ENCODE measurements around the gene NUDT10. TPM values are rescaled to one million over a fixed set of nuclear protein-coding genes. Genes with fewer than 3 reads are reported as not detected.
"Not testable (repeated sequence)": the region's sequence is repeated elsewhere in the genome, so short reads cannot be mapped to it uniquely, and the experiment has no call there.

Gene NUDT10
- total RNA-seq = 1 to 10 TPM; 1.9 to 2.1 TPM
- long read RNA-seq, donor 1, partial matches to known transcripts = 0 of 2 reads
- long read RNA-seq, donor 1, other reads (novel, unspliced or antisense) = 0 of 2 reads
- long read RNA-seq, donor 2, transcript NUDT10-201 (2 exons, 1,917 nt) = major isoform, 7 of 7 reads
- long read RNA-seq, donor 2, partial matches to known transcripts = 0 of 7 reads
- long read RNA-seq, donor 2, other reads (novel, unspliced or antisense) = 0 of 7 reads

- intact Hi-C loops (cut with DNase I) = no loop called here
- DNase-seq (ENCODE audit: low spot score) = peak; percentile 82
Measured at GRCh38 chrX:51332188-51332942, at the start of gene NUDT10. Gene NUDT10, plus strand, starts transcription at chrX:51332822. Its CDS starts 144 bp downstream, at chrX:51332966.

- intact Hi-C loops (cut with DNase I) = no loop called here
- no peak for DNase-seq (ENCODE audit: low spot score)
Measured at GRCh38 chrX:51292421-51292820, 40.2 kb upstream of the NUDT10 start.

DNA sequence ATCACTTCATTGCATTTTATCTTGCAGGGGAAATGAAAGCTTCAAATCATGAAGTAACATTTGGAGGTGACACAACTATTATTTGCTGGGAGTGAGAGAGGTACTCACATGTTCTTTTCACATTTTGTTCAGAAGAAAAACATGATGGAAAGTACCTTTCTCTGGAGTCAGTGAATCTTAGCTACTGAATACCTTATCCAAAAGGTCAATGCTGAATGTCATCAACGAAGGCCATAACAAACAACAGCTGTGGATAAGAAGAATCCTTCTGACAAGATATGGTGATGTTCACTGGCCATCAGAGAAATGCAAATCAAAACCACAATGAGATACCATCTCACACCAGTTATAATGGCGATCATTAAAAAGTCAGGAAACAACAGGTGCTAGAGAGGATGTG is 36.5 kb upstream of the NUDT10 start:
- no peak for DNase-seq (ENCODE audit: low spot score)
- intact Hi-C loops (cut with DNase I) = no loop called here

DNA sequence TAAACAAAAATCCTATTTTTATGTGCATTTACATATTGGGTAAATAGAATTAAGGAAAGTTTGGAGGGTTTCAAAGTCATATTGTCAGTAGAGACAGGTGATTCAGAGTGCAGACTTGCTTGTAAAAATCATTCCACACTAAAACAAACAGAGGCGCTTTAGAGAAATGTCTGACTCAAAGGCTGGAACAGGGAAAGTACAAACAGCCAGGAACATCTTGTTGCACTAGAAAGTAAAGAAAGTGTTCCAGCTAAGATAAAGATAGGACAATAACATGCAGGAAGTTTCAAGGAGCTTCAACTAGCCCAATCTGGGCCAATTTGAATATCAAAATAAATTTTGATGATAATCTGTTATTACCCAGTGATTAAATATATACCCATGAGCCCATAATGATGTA is 16.4 kb upstream of the NUDT10 start:
- no peak for DNase-seq (ENCODE audit: low spot score)
- intact Hi-C loops (cut with DNase I) = no loop called here

GRCh38 chrX:51332943-51333785 is 542 bp downstream of the NUDT10 start:
- intact Hi-C loops (cut with DNase I); DNase-seq (ENCODE audit: low spot score): not testable (repeated sequence)

DNA sequence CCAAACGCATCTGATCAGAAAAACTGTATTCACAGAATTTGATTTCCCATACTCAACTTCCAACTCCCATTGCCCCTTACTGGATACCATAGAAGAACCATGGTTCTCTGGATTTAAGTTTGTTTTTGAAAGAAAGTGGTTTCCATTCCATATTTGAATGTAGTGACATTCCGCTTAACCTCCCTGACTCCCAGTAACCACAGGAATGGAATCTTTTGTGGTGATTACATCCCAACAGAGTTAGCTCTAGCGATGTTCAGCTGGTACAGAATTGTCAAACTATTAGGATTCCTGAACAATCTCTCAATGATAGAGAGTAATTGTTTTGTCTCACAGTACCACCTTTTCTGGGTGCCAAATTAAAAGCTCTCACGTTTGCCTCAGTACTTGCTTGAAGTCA is 1.7 kb downstream of the NUDT10 start:
- intact Hi-C loops (cut with DNase I) = no loop called here
- no peak for DNase-seq (ENCODE audit: low spot score)

GRCh38 chrX:51336584-51336983 is 4.0 kb downstream of the NUDT10 start:
- DNase-seq (ENCODE audit: low spot score) = no peak

DNA sequence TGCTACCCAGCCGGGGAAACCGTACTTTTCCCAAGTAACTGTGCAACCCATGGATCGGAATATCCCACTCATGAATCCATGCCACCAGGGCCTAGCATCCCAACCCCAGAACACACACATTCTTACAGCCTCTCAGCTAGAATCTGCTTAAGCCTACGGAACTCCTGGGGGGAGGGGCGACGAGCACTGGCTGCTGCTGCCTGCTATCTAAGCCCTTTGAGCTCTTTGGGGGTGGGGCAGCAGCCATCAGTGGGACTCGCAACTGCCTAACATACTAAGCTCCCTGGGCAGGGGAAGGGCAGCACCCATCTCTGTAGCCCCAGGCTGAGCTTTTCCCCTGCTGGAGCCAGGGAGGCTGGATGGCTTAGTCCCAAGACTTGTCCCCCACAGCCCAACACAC is 28.6 kb downstream of the NUDT10 start:
- intact Hi-C loops (cut with DNase I) = no loop called here
- no peak for DNase-seq (ENCODE audit: low spot score)

More at GRCh38 chrX:51336584-51336983, 4.0 kb downstream of the NUDT10 start:
- intact Hi-C loops (cut with DNase I) = no loop called here

DNA sequence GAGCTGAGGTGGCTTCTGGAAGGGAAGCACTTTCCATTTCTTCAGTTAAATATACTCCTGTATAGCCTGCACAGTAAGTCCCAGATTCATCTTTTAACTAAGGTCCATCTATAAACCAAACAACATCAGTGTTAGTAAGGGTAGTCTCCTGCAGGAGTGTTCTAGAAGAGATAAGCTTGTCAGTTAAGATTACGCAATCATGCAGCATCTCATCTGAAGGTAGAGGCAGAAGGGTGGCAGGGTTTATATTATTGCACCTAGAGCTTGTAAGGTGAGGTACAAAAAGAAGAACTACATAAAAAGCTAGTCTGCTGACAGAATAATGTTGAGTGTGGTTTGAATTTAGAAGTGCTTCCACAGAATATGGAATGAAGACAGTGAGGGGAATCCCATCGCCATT is 44.0 kb downstream of the NUDT10 start:
- DNase-seq (ENCODE audit: low spot score) = no peak

More for the DNA sequence above, 44.0 kb downstream of the NUDT10 start:
- intact Hi-C loops (cut with DNase I) = no loop called here

Other genes starting within 250 kb of the NUDT10 start
- 1 to 10 TPM; 1.6 to 2.7 TPM for gene NUDT11, start 163.8 kb downstream of the NUDT10 start, total RNA-seq

Data from posterior vena cava (tissue), 2 donors.